ENCODE results near the gene NR5A2. TPM values are rescaled to one million over a fixed set of nuclear protein-coding genes. Genes with fewer than 3 reads are reported as not detected.

Gene NR5A2
- total RNA-seq, 4 donors from 2014 or later = 1.1 to 1.9 (median 1.2) TPM

- H3K27ac ChIP-seq = no peak overlapping the region
- no peaks in the 10 kb centered on the region for H3K4me1 ChIP-seq
- H3K9me3 ChIP-seq = no peaks in the 10 kb centered on the region
- no peak overlapping the region for H3K4me3 ChIP-seq
- no peak for DNase-seq
- ATAC-seq = no peak
- TF ChIP-seq CTCF (IDR thresholded peaks at IDR 0.05 in 4 of 5, conservative IDR thresholded peaks at IDR 0.05 in 1 of 5) (no peak), POLR2A (IDR thresholded peaks at IDR 0.05) (no peak)
- peaks cover 0 to 6% (median 3%) of the 10 kb centered on the region in 3 donors for H3K27me3 ChIP-seq
- in situ Hi-C loops (cut with MboI; ENCODE audit: low sequenced_read_pairs in 4 of 4) (no loop called here), intact Hi-C loops (cut with DNase I; ENCODE audit: low total_unique reads) (no loop called here)
- no peaks in the 10 kb centered on the region for H3K36me3 ChIP-seq
Observed at GRCh38 chr1:200062143-200062542, 34.6 kb downstream of the NR5A2 start.

DNA sequence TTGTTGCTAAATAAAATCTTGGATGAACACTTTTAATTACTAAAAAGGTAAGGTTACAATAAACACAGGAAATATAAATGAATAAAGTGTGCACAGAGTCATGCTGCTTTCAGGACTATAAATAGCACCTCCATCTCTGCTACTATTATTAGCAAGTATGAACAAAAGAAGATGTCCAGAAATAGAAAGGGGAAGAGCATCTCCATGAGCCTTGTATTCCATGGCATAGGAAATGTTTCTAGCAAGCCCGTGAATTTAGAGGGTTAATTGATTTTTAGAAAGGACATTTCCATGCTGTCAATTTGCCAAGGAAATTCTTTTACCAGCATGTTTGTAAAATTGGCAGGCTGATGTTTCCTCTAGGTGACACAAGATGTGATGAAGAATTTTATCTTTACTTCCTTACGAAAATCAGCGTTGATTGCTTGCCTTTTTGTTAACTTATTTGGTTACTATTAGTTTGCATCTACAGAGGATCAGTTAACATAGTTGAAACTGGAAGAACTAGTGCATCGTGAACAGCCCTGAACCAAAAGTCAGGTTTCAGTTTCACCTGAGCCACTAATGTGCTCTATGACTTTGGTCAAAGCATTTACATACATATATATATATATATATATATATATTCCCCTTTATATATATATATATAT lies 45.3 kb downstream of the NR5A2 start:
- Histone ChIP-seq H3K27ac (peak overlapping the region in 1 of 4 donors; percentile 0), H3K9me3 (no peaks in the 10 kb centered on the region), H3K27me3 (no peaks in the 10 kb centered on the region), H3K36me3 (no peaks in the 10 kb centered on the region), H3K4me3 (no peak overlapping the region), H3K4me1 (peaks cover 0 to 3% of the 10 kb centered on the region in 2 donors)
- ATAC-seq (peak; percentile 51 to 73), DNase-seq (no peak)
- intact Hi-C loops (cut with DNase I; ENCODE audit: low total_unique reads) = no loop called here
- in situ Hi-C loops (cut with MboI; ENCODE audit: low sequenced_read_pairs in 4 of 4) = no loop called here
- TF ChIP-seq POLR2A (IDR thresholded peaks at IDR 0.05) = no peak
- no peak for TF ChIP-seq CTCF (IDR thresholded peaks at IDR 0.05 in 4 of 5, conservative IDR thresholded peaks at IDR 0.05 in 1 of 5)

DNA sequence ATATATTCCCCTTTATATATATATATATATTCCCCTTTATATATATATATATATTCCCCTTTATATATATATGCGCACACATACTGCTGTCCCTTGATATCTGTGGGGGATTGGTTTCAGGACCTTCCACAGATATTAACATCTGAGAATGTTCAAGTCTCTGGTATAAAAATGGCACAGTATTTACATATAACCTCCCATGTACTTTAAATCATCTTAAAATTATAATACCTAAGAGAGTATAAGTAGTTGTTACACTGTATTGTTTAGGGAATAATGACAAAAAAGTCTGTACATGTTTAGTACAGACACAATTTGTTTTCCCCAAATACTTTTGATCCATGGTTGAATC lies 45.8 kb downstream of the NR5A2 start:
- peaks cover 0 to 3% of the 10 kb centered on the region in 2 donors for H3K4me1 ChIP-seq
- H3K27me3 ChIP-seq = no peaks in the 10 kb centered on the region
- TF ChIP-seq POLR2A (IDR thresholded peaks at IDR 0.05) (no peak), CTCF (IDR thresholded peaks at IDR 0.05 in 4 of 5, conservative IDR thresholded peaks at IDR 0.05 in 1 of 5) (no peak)
- H3K36me3 ChIP-seq = no peaks in the 10 kb centered on the region
- in situ Hi-C loops (cut with MboI; ENCODE audit: low sequenced_read_pairs in 4 of 4) (no loop called here), intact Hi-C loops (cut with DNase I; ENCODE audit: low total_unique reads) (no loop called here)
- DNase-seq (no peak), ATAC-seq (no peak)
- no peaks in the 10 kb centered on the region for H3K9me3 ChIP-seq
- no peak overlapping the region for H3K27ac ChIP-seq
- no peak overlapping the region for H3K4me3 ChIP-seq

DNA sequence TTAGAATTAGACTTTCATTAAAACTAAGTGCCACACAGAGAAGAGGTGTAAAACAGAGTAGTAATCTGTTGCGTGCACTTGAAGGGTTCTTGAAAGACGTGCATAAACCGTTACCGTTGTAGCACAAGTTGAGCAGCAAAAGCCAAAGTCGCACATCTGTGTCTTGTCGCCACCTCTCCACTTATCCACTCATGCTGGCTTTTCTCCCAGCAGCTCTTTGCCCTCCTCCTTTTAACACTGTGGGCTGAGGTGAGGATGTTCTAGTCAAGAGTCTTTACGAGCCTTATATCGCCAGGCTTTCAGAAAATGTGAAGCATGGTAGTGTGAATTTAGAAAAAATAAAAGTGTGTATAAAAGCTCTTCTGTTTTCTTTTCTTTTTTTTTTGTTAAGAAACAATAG lies 48.0 kb downstream of the NR5A2 start:
- Histone ChIP-seq H3K4me1 (peaks cover 0 to 3% of the 10 kb centered on the region in 2 donors), H3K9me3 (no peaks in the 10 kb centered on the region), H3K27me3 (no peaks in the 10 kb centered on the region), H3K4me3 (no peak overlapping the region), H3K36me3 (no peaks in the 10 kb centered on the region), H3K27ac (peak overlapping the region in 3 of 4 donors; percentile 6 to 41 (median 37))
- in situ Hi-C loops (cut with MboI; ENCODE audit: low sequenced_read_pairs in 4 of 4) = no loop called here
- ATAC-seq (no peak), DNase-seq (no peak)
- no peak for TF ChIP-seq POLR2A (IDR thresholded peaks at IDR 0.05)
- no peak for TF ChIP-seq CTCF (IDR thresholded peaks at IDR 0.05 in 4 of 5, conservative IDR thresholded peaks at IDR 0.05 in 1 of 5)
- intact Hi-C loops (cut with DNase I; ENCODE audit: low total_unique reads) = no loop called here

Data from gastrocnemius medialis (tissue), 4 donors.